ENCODE data around the gene LDAF1.
"Not testable (repeated sequence)": the region's sequence is repeated elsewhere in the genome, so short reads cannot be mapped to it uniquely, and the experiment has no call there.

Gene LDAF1

GRCh38 chr16:21158208-21159110, at the start of gene LDAF1:
Gene LDAF1 (plus strand): TSS chr16:21158674. CDS start chr16:21161183, 2,509 bp downstream.
- ATAC-seq, result peak; percentile 96 to 98

- not testable (repeated sequence) for ATAC-seq
Observed at GRCh38 chr16:21115551-21115950, 42.9 kb upstream of the LDAF1 start.

GRCh38 chr16:21116148-21116693, 42.3 kb upstream of the LDAF1 start:
- ATAC-seq, result peak; percentile 25 to 38

GRCh38 chr16:21117567-21117966, 40.9 kb upstream of the LDAF1 start:
- no peak for ATAC-seq

- ATAC-seq, result no peak
Observed at GRCh38 chr16:21120976-21121520, 37.4 kb upstream of the LDAF1 start.

GRCh38 chr16:21125191-21125590, 33.3 kb upstream of the LDAF1 start:
- ATAC-seq, result no peak

GRCh38 chr16:21126518-21126917, 32.0 kb upstream of the LDAF1 start:
- ATAC-seq, result no peak

- ATAC-seq, result no peak
Observed at GRCh38 chr16:21128991-21129390, 29.5 kb upstream of the LDAF1 start.

GRCh38 chr16:21130811-21131210, 27.7 kb upstream of the LDAF1 start:
- ATAC-seq, result no peak

- no peak for ATAC-seq
Observed at GRCh38 chr16:21134053-21134452, 24.4 kb upstream of the LDAF1 start.

- ATAC-seq, result no peak
Observed at GRCh38 chr16:21145738-21146137, 12.7 kb upstream of the LDAF1 start.

- ATAC-seq, result no peak
Observed at GRCh38 chr16:21150375-21151001, 8.0 kb upstream of the LDAF1 start, which contains the start of gene DNAH3. Gene DNAH3 (minus strand): TSS chr16:21150846. CDS start chr16:21150319, 527 bp downstream.

GRCh38 chr16:21152160-21153030, 6.1 kb upstream of the LDAF1 start:
- not testable (repeated sequence) for ATAC-seq

GRCh38 chr16:21153124-21153729, 5.2 kb upstream of the LDAF1 start:
- ATAC-seq, result not testable (repeated sequence)

- ATAC-seq, result not testable (repeated sequence)
Observed at GRCh38 chr16:21156011-21156410, 2.5 kb upstream of the LDAF1 start.

GRCh38 chr16:21156767-21157467, 1.6 kb upstream of the LDAF1 start:
- no peak for ATAC-seq

- no peak for ATAC-seq
Observed at GRCh38 chr16:21157632-21158031, 842 bp upstream of the LDAF1 start.

- no peak for ATAC-seq
Observed at GRCh38 chr16:21159281-21159951, 942 bp downstream of the LDAF1 start.

GRCh38 chr16:21160276-21160675, 1.8 kb downstream of the LDAF1 start:
- ATAC-seq, result no peak

- no peak for ATAC-seq
Observed at GRCh38 chr16:21161211-21161610, 2.7 kb downstream of the LDAF1 start.
